IPS DF 4.7 (cell line): Measurements from ENCODE around the gene PRR23E.

Experiments
- DNase-seq: peaks from one replicate; pipeline ENCODE4 v3.0.0-alpha.2; 2013; ENCODE audit warnings: low spot score; ENCODE audit errors: extremely low read depth

PRR23E gene

DNA sequence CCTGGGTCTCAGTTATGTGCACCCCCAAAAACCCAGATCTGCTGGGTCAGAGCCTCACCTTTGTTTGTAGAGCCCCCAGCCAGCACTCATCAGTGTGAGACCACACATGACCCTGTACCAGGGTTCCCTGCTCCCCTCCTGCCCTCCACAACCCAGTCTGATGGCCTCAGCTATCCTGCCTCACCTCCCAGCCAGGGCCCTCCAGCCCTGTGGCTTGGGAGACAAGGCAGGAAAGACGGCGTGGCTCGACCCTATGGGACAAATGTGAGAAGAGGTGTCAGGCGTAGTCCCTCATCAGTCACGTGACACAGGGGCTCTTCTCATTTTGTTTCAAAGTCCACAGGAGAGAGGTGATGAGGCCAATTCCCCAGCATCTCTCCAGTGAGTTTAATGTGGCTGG is 28.3 kb upstream of the PRR23E start:
- DNase-seq = no peak

DNA sequence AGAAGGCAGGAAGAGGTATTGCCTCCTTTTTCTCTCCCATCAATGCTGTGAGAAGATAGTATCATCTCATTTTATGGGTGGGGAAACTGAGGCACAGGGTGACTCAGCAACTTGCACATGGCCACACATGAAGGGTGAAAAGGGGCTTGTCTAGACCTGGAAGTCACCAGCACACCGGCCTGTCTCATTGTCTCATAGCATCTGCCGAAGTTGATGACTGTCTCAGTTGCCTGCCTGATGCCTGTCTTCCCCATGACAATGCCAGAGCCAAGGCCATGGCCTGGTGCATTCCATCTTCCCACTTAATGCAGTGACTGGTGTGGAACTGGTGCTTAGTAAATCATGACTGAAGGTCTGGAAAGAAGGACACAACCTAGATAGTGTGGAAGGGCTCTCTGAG is 27.9 kb upstream of the PRR23E start:
- no peak for DNase-seq

DNA sequence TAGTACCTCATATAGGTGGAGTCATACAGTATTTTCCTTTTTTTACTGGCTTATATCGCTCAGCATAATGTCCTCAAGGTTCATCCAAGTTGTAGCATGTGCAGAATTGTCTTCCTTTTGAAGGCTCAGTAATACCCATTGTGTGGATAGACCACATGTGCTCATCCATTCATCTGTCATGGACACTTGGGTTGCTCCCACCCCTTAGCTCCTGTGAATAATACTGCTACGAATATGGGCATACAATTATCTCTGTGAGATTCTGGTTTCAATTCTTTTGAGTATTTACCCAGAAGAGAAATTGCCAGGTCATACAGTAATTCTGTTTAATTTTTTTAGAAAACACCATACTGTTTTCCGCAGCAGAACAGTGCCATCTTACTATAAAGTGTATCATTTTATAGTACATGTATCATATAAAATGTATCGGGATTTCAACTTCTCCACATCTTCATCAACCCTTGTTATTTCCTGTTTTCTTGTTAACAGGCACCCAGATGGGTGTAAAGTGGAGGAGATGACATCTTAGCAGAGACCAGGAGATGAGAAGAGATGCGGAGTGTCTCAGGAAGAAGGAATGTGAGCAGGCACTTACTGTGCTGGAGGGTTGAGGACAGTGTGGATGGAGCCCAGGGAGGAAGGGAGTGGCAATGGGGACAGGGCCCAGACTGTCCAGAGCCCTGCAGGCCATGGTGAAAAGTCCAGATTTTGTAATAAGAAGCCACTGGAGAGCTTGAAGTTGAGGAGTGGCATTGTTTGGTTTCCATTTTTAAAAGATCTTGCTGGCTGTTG is 27.0 kb upstream of the PRR23E start:
- no peak for DNase-seq

DNA sequence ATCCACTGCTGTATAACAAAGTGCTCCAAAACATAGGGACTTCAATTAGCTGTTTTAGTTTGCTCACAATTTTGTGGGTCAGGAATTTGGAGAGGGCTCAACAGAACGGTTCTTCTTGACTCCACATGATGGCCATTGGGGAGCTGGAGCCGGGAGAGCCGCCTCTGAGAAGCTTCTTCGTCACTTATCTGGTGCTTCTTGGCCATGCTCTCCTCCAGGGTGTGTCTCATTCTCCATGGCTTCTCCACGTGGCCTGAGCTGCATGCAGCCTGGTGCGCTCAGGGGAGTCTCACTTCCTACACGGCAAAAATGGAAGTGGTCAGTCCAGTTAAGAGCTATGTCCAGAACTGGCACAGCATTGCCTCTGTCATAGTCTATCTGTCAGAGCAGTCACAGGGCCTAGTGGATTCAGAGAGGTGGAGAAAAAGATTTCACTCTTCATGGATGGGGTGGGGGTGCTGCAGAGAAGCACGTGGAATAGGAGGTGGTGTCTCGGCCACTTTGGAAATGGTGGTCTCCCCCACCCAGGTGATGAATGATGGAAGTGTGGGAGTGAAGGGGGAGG is 26.3 kb upstream of the PRR23E start:
- DNase-seq = no peak

DNA sequence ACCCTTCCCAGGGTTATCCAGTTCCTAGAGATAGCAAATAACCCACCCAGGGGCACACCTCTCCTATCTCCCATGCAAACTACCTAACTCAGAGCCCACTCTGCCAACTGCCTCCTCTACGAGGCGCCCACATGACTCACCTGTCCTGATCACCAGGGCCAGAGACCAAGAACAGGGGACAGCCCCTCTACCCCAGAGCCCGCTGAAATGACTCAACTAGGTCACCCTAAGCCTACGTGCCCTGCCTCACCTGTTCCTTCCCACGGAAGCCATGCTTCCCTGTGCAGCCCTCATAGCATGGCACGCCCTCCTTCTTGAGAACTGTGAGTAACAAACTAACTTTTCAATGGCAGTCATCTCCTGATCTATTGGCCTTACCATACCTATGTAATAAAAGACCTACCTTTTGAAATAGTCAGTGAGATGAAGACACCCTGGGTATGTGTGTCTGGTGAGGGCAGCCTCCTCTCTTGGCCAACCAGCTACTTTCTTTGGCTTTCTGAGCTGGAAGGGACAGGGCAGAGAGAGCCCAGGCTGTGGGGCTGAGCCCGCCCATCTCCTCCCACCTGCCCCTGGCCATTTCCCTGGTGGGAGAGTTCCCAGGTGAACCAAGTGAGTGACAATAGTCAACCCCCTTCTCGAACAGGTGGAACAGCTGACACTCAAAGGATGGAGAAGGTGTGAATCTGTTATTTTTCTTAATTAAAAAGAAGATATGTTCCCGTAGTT is 25.5 kb upstream of the PRR23E start:
- DNase-seq = no peak

DNA sequence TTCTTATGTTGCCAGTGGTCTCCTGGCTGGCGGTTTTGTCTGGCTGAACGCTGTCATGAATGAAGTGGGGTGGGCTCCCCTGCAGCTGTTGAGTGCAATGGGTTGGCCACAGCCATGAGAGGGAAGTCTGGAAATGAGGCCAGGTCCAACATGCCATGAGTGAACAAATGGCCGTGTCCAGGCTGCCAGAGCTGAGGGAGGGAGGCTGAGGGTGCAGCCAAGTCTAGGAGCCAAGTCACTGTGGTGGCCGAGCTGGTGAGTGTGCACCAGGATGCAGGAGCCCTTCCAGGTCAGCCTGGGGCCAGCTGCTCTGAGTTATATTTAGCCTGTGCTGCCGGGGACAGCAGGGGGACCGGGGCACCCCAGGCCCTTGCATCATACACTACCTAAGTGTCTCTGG is 24.7 kb upstream of the PRR23E start:
- no peak for DNase-seq

DNA sequence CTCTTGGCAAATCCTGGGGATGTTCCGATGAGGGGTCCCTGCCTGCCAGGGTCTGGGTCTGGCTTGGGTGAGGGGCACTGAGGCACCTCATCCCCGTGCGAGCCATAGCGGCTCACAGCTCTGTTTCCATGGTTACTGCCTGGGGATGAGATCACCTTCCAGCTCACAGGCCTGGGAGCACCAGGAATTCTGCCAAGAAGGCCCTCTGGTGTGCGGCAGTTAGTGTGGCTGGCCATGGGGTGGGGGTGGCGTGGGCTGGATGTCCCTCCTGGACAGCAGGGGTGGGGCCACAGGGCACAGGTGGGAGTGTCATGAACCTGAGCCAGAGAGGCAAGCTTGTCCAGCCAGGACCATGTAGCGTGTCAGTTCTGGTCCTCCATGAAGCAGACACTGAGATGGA is 22.1 kb upstream of the PRR23E start:
- no peak for DNase-seq

DNA sequence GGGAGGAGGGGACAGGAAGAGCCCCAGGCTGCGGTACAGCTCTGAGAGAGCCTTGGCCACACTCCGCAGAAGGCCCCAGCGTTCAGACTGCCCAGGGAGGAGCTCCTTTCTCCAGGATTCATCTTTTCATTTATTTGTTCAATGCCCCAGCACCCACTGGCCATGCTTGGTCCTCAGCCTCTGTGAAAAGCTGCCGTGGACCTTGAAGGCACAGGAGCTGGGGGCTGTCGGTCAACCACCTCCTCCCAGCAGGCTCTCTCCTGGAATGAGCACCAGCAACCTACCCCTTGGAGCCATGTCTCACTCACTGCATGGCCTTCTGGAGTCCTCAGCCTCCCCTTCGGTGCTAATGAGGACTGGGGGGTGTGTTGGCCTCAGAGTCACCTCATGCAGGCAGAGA is 21.6 kb upstream of the PRR23E start:
- DNase-seq = no peak

DNA sequence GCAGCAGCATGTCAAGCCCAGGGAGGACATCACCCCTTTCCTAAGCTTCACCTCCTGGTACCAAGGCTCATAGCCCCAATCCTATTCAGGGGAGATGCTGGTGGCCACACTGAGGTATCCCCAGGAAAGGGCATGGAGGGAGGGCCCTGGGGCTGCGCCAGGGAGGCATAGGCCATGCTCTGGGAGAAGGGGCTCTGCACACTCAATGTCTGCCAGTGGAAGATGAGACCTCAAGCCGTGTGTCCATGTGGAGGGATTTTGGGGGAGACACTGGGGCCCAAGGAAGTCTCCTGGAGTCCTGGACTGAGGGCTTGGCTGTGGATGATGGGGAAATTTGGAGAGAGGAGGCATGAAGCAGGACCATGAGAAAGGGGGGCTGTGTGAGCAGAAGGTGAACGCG is 21.2 kb upstream of the PRR23E start:
- no peak for DNase-seq

DNA sequence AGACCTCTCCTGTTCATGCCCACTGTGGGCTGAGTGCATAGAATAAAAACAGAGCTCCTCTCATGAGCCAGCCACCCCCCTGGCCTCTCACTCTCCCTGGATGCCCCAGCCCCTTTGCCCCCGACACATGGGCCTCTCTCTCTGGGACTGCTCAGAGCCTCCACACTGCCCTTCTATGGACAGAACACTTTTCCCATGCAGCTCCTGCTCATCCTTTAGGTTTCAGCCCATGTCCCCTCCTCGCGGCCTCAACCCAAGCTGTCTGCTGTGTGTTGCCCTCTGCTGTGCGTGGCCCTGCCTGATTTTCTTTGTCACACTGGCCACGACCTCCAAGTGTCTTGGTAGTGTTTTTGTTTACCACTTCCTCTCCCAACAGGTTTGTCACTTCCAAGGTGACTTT is 20.7 kb upstream of the PRR23E start:
- no peak for DNase-seq

DNA sequence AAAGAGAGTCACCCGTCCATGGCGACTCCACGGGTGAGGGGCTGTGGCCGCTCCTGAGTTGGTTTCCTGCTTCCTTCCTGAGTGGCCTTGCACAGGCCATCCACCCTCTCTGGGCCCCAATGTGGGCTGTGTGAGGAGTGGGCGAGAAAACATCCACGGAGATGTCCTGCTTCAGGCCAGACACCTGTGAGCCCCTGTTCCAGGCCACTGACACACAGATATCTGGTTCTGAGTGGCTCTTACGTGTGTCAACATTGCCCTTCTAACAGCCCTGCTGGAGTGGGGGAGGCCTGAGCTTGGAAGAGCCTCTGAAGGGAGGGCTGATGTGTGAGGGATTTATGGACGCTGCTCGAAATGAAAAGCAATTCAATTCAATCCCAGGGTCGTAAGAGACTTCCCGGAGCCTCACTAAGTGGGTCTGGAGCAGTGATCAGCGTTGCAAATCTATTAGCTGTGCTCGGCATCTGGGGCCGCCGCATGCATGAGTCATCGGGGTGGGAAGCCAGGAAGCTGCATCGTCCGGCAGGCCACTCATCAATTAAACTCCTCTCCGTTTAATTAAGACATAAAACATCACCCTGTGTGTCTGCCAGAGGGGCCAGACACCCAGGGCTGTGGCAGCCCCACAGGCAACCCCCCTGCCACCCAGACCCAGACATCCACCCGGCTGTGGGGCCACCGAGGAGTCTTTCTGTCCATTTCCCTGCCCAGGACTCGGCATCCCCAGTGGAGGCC is 20.0 kb upstream of the PRR23E start:
- DNase-seq = no peak

DNA sequence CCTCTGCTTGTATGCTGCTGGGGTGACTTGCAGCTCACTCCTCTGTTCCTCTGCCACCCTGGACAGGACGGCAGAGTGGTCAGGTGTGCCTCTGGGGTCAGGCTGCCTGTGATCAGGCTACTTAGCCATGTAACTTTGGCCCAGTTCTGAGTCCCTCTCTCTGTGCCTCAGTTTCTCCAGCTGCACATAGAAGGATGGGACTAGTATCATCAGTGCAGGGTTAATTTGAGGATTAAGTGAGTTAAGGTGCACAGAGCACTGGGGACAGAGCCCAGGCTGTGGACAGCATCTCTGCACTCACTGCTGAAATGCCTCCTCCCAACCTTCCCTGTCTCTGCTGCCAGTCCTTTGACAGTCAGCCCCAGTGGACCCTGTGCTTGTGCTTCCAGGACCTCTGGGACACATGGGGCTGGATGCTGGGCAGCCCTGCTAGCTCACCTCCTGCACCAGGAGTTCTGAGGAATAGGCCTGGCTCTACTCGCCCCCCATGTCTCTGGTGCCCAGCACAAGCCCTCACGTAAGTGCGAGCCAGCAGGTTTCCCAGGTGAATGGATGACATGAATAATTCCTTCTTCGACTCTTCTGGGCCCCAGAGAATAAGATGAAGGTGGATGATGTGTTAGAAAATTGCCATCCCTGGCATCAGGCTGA is 19.3 kb upstream of the PRR23E start:
- no peak for DNase-seq

DNA sequence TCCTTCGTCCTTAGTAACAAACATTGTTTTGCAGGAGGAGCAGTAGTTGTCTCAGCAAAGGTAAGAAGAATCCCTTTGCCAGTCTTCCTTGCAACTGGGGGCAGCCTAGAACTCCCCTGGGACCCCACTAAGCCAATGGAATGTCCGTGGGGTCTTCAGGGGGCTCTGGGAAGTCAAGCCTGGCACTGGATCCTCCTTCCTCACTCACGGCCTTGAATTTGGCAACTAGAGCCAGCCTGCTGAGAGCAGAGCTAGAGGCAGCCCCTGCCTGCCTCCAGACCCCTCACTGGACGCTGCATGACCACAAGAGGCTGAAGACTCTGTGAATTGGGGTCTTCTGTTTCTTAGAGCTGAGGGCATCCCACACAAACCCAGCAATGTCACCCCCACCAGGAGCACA is 18.6 kb upstream of the PRR23E start:
- no peak for DNase-seq

DNA sequence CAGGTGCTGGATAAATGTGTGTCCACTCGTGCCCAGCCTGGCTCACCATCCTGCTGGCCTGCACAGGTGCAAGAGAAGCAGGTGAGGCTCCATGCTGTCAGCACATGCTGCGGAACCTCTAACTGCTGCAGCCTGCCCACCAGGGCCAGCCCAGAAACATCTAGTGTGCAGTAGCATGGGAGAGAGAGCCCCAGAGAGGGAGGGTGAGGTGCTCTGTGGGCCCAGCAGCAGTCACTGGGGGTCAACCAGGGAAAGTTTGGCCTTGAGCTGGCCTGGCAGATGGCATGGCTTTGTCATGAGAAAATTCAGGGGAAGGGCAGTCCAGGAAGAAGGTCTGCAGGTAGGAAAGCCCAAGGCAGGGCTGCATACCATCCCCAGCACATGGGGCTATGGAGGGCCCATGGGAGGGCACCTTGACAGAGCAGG is 18.2 kb upstream of the PRR23E start:
- no peak for DNase-seq

DNA sequence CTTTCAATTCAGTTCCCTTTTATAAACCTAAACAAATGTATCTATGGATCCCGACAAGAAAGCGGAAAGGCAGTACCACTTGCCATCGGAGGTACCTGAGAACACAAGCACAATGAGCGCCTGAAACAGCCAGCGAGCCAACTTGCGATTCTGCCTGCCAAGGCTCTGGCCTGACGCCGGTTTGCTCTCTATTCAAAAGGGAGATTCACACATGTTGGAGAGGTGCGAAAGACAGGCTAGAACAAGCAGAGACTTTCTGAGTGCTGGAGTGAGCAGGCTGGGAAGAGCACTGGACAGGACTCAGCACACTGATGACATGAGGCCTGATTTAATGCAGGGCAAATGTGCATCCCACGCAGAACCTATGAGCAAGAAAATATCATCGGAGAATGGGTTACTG is 17.7 kb upstream of the PRR23E start:
- no peak for DNase-seq

DNA sequence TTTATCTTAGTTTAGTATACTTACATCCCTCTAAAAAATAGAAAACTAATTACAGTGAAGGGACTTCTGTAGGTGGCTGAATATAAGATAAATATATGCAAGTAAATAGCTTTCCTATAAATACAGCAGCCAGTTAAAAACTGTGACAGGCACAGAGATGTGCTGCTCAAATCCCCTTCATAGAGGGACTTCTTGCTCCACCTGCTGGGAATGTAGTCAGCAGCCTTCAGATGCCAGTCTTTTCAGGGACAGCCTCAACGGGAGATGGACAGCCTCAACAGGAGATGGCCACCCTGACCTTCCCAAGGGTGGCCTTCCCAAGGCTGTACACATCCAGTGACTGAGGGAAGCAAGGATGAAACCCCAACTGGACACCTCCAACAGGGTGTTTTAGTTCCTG is 15.7 kb upstream of the PRR23E start:
- no peak for DNase-seq

DNA sequence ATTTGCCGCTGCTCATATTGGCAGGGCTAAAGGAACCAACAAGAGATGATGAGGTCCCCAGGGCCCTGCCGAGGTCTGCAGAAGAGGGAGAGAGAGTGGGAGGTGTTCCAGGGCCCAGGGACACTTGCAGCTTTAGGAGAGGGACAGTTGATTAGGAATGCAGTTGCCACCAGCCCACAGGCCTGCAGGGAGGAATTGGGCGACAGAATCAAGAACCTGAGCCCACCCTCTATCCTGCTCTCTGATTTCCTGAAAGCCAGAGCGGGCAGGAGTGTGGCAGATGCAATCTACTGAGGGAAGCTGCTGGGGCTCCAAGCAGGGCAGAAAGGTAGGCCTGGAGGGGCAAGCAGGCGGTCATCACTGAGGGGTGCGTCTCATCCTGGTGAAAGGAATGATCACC is 12.1 kb upstream of the PRR23E start:
- DNase-seq = no peak

DNA sequence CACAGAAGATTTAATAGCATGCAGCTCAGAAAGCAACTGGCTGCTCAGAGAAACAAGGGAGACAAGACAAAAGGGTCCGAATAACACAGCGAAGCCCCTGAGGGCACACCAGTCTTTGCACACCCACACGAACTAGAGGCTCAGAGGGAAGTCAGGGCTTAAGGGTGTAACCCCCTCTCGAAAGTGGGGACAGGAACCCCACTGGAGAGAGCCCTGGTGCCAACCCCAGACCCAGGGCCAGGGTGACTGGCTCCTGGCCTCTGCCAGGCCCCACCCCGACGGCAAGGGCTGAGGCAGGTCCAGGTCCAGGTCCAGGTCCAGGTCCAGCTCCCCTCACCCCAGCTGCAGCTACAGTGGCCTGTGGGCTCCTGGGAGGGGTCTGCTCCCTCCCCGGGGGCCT is 10.5 kb upstream of the PRR23E start:
- DNase-seq = no peak

DNA sequence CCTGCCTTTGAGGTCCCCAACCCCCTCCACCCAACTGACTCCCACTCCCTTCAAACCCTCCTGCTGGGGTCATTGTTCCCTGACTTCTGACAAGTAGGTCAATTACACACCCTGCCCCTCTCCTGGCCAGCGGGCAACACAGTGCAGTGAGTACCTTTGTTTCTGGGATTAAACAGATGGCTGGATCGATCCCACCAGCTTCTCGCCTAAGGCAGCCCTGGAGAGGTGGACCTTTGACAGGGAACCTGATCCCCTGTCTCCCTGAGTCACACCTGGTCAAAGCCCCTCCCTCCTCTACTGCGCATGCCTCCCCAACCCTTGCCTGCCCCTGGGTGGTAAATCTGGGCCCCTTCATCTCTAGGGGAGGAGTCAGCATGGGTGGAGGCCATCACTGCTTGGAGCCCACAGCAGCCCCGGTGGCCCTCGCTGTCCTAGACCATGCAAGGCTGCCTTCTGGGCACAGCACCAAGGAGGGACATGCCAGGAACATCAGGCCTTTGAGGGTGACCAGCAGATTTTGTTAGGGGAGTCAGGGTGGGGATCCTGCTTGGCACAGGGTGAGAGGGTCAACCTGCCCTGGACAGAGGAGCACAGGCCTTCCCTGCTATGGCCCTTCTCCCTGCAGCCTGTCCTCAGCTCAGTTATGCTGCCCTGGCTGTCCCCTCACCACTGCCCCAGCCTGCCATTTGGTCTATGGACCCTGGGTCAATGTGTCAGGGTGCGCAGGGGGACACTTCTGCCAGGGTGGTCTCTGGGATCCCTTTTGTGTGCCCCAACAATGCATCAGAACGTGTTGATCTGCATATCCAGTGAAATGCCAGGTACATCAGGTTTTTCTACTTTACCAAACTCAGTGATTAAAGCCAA is 9.8 kb upstream of the PRR23E start:
- DNase-seq = no peak
